IMR-90 (cell line): ENCODE measurements around the gene EPAS1. TPM values are rescaled to one million over a fixed set of nuclear protein-coding genes. Genes with fewer than 3 reads are reported as not detected.

ENCODE experiments used
- ATAC-seq: fragments of 200-7000 bp; cut with Tn5 transposase; 2 replicates; pipeline ENCODE4 v1.9.1; 2020; ENCODE audit warnings: low read depth, mild to moderate bottlenecking, moderate library complexity
- BruUV-seq: library from RNA; stranded (reverse); fragments of 400-500 nt; replicated peaks from 2 replicates; lab custom pipeline; 2021; lab: Mats Ljungman, UMichigan
- CTCF ChIA-PET: fragments of 300-600 bp; formaldehyde crosslinking; extraction: SDS; loops from one replicate; lab custom pipeline; 2021; ENCODE audit warnings: antibody characterized with exemption; lab: Yijun Ruan, JAX
- POLR2A ChIA-PET: fragments of 300-600 bp; sonication (Branson Sonifier 250); formaldehyde crosslinking; loops from one replicate; lab custom pipeline; 2022; ENCODE audit warnings: antibody characterized with exemption; ENCODE audit not compliant: unreplicated experiment; lab: Charles Lee
- DNase-seq: peaks from one replicate; pipeline ENCODE4 v3.0.0; 2013
- H2AFZ ChIP-seq: replicated peaks from 2 replicates; pipeline ENCODE3; 2013; ENCODE audit warnings: low read length, mild to moderate bottlenecking; ENCODE audit not compliant: poor library complexity
- H2AK5ac ChIP-seq: 2 replicates; pipeline ENCODE4 v1.6.1; 2013; ENCODE audit warnings: low read depth, low read length, inconsistent platforms
- H2AK9ac ChIP-seq: replicated peaks from 2 replicates; pipeline ENCODE3; 2013; ENCODE audit warnings: mild to moderate bottlenecking, low read depth, low read length, moderate library complexity; ENCODE audit not compliant: poor library complexity
- H2BK120ac ChIP-seq: 2 replicates; pipeline ENCODE4 v1.6.1; 2013; ENCODE audit warnings: low read depth, low read length, inconsistent platforms
- H2BK15ac ChIP-seq: 3 replicates; pipeline ENCODE4 v1.6.1; 2013; ENCODE audit warnings: low read depth, low read length, inconsistent platforms
- H2BK20ac ChIP-seq: 2 replicates; pipeline ENCODE4 v1.6.1; 2013; ENCODE audit warnings: low read depth, mild to moderate bottlenecking, inconsistent platforms, low read length, moderate library complexity
- H2BK5ac ChIP-seq: 2 replicates; pipeline ENCODE4 v1.6.1; 2013; ENCODE audit warnings: mild to moderate bottlenecking, low read depth, low read length, inconsistent platforms; ENCODE audit not compliant: poor library complexity, severe bottlenecking
- H3K14ac ChIP-seq: replicated peaks from 2 replicates; pipeline ENCODE4 v1.6.1; 2013; ENCODE audit warnings: low read depth, low read length, inconsistent platforms
- H3K18ac ChIP-seq: 2 replicates; pipeline ENCODE4 v1.6.1; 2013; ENCODE audit warnings: low read depth, low read length, control low read depth
- H3K23ac ChIP-seq: 2 replicates; pipeline ENCODE4 v1.6.1; 2013; ENCODE audit warnings: low read depth, low read length, inconsistent platforms
- H3K27ac ChIP-seq: 2 replicates; pipeline ENCODE4 v1.5.1; 2013; ENCODE audit warnings: mild to moderate bottlenecking, control low read depth, low read length; ENCODE audit not compliant: insufficient read depth
- H3K27me3 ChIP-seq: 2 replicates; pipeline ENCODE4 v1.6.1; 2013; ENCODE audit warnings: low read length; ENCODE audit not compliant: control insufficient read depth, insufficient read depth
- H3K36me3 ChIP-seq: 2 replicates; pipeline ENCODE4 v1.6.1; 2013; ENCODE audit warnings: low read length, mixed read lengths; ENCODE audit not compliant: control insufficient read depth, insufficient read depth
- H3K4ac ChIP-seq: 2 replicates; pipeline ENCODE4 v1.6.1; 2013; ENCODE audit warnings: low read depth, low read length, inconsistent platforms
- H3K4me1 ChIP-seq: 2 replicates; pipeline ENCODE4 v1.6.1; 2013; ENCODE audit warnings: low read length, mixed read lengths; ENCODE audit not compliant: control insufficient read depth, insufficient read depth
- H3K4me2 ChIP-seq: 2 replicates; pipeline ENCODE4 v1.6.1; 2013; ENCODE audit warnings: low read depth, mild to moderate bottlenecking, control low read depth, low read length, moderate library complexity
- H3K4me3 ChIP-seq: 2 replicates; pipeline ENCODE4 v1.5.1; 2013; ENCODE audit warnings: low read depth, mild to moderate bottlenecking, control low read depth, low read length, moderate library complexity; ENCODE audit not compliant: insufficient read depth
- H3K56ac ChIP-seq: 2 replicates; pipeline ENCODE4 v1.6.1; 2013; ENCODE audit warnings: low read length, inconsistent platforms; ENCODE audit not compliant: insufficient read depth; ENCODE audit errors: extremely low read depth
- H3K79me1 ChIP-seq, 2 experiments: 2 replicates each; pipeline ENCODE4 v1.6.1; 2013; ENCODE audit warnings: low read length in 2 of 2, inconsistent platforms in 1 of 2, low read depth in 1 of 2
- H3K9ac ChIP-seq: 2 replicates; pipeline ENCODE4 v1.6.1; 2013; ENCODE audit warnings: low read depth, low read length, control low read depth
- H3K9me1 ChIP-seq: 2 replicates; pipeline ENCODE4 v1.6.1; 2013; ENCODE audit warnings: low read length, inconsistent platforms; ENCODE audit not compliant: insufficient read depth
- H3K9me3 ChIP-seq: 2 replicates; pipeline ENCODE4 v1.6.1; 2013; ENCODE audit warnings: low read length; ENCODE audit not compliant: control insufficient read depth, insufficient read depth
- H4K20me1 ChIP-seq: 2 replicates; pipeline ENCODE4 v1.6.1; 2013; ENCODE audit warnings: low read length, inconsistent platforms; ENCODE audit not compliant: insufficient read depth
- H4K5ac ChIP-seq: 2 replicates; pipeline ENCODE4 v1.6.1; 2013; ENCODE audit warnings: mild to moderate bottlenecking, low read depth, low read length, control low read depth
- H4K8ac ChIP-seq, 2 experiments: 2 replicates each; pipeline ENCODE4 v1.6.1; 2013; ENCODE audit warnings: low read depth in 2 of 2, low read length in 2 of 2, control low read depth in 1 of 2, inconsistent platforms in 1 of 2
- H4K91ac ChIP-seq: 2 replicates; pipeline ENCODE4 v1.6.1; 2013; ENCODE audit warnings: low read depth, low read length, inconsistent platforms; ENCODE audit not compliant: insufficient read depth
- BHLHE40 ChIP-seq: fragments of 150-350 bp; IDR thresholded peaks from 2 replicates; pipeline ENCODE4 v1.6.1; 2016; ENCODE audit warnings: mild to moderate bottlenecking, low read depth, low read length
- CEBPB ChIP-seq: IDR thresholded peaks from 2 replicates; pipeline ENCODE4 v1.6.1; 2012; ENCODE audit warnings: low read depth, low read length, improper control_type of control experiment
- CHD1 ChIP-seq: IDR thresholded peaks from 2 replicates; pipeline ENCODE4 v1.6.1; 2012; ENCODE audit warnings: low read depth, low read length, improper control_type of control experiment
- FOS ChIP-seq: fragments of 150-350 bp; IDR thresholded peaks from 2 replicates; pipeline ENCODE4 v1.6.1; 2016; ENCODE audit warnings: low read depth, low read length
- MAFK ChIP-seq: IDR thresholded peaks from 2 replicates; pipeline ENCODE4 v1.6.1; 2012; ENCODE audit warnings: low read depth, low read length, improper control_type of control experiment
- MXI1 ChIP-seq: IDR thresholded peaks from 2 replicates; pipeline ENCODE4 v1.6.1; 2012; ENCODE audit warnings: low read depth, mild to moderate bottlenecking, low read length, moderate library complexity, borderline replicate concordance
- NFE2L2 ChIP-seq: fragments of 150-350 bp; IDR thresholded peaks from 2 replicates; pipeline ENCODE4 v1.6.1; 2016; ENCODE audit warnings: low read depth, mild to moderate bottlenecking, low read length
- POLR2A ChIP-seq: IDR thresholded peaks from 2 replicates; pipeline ENCODE4 v1.6.1; 2012; ENCODE audit warnings: mild to moderate bottlenecking, low read depth, low read length
- RCOR1 ChIP-seq: IDR thresholded peaks from 2 replicates; pipeline ENCODE4 v1.6.1; 2012; ENCODE audit warnings: mild to moderate bottlenecking, low read length, improper control_type of control experiment; ENCODE audit not compliant: insufficient replicate concordance
- RFX5 ChIP-seq: IDR thresholded peaks from 2 replicates; pipeline ENCODE4 v1.8.0; 2012; ENCODE audit warnings: low read depth, mild to moderate bottlenecking, low read length, moderate library complexity
- SMC3 ChIP-seq: fragments of 150-350 bp; IDR thresholded peaks from 2 replicates; pipeline ENCODE4 v1.6.1; 2016; ENCODE audit warnings: low read depth, mild to moderate bottlenecking, antibody characterized with exemption, low read length, moderate library complexity
- WGBS, 2 experiments: methylation state at CpG; one replicate each; pipeline versions ENCODE4 v1.1.5 to v1.1.7; 2013; ENCODE audit warnings: missing lambda C conversion rate in 2 of 2; ENCODE audit not compliant: insufficient read length in 1 of 2; ENCODE audit errors: extremely low coverage in 2 of 2; 5-methylcytosine and 5-hydroxymethylcytosine counted together
- dilution Hi-C: fragments of 300-500 bp; cut with HindIII; formaldehyde crosslinking; loops from one replicate; pipeline ENCODE4 v1.14.3; 2018; ENCODE audit warnings: low sequenced_read_pairs; ENCODE audit not compliant: unreplicated experiment
- in situ Hi-C: fragments of 300-500 bp; cut with MboI; formaldehyde crosslinking; loops from 3 replicates; pipeline ENCODE4 v1.14.3; 2019; ENCODE audit warnings: low sequenced_read_pairs, inconsistent platforms, mixed read lengths
- intact Hi-C: fragments of 100-400 bp; cut with micrococcal nuclease; formaldehyde crosslinking; loops from 2 replicates; pipeline ENCODE4 v1.10.0; 2022
- polyA plus RNA-seq, 3 experiments: library from polyadenylated mRNA; depleted of rRNA; stranded (reverse); fragments of >200 nt; gene quantifications; 2 replicates each; pipeline ENCODE4 v1.2.3, GENCODE V29; 2012; ENCODE audit warnings: low replicate concordance in 1 of 3
- total RNA-seq: library from RNA; depleted of rRNA; stranded (reverse); fragments of >200 nt; gene quantifications from 2 replicates; pipeline ENCODE4 v1.2.3, GENCODE V29; 2012
- TF ChIP-seq, protein P1 (sequence below): conservative IDR thresholded peaks from 2 replicates; pipeline ENCODE4 v1.5.1; 2012; ENCODE audit warnings: mild to moderate bottlenecking, low read depth, low read length, improper control_type of control experiment
- TF ChIP-seq, protein P2 (sequence below): fragments of 150-350 bp; IDR thresholded peaks from 2 replicates; pipeline ENCODE4 v1.6.1; 2017; ENCODE audit warnings: mild to moderate bottlenecking, antibody characterized with exemption, low read length, low read depth
- TF ChIP-seq, protein P3 (sequence below): fragments of 150-350 bp; IDR thresholded peaks from 2 replicates; pipeline ENCODE4 v1.6.1; 2016; ENCODE audit warnings: low read depth, mild to moderate bottlenecking, low read length, moderate library complexity, borderline replicate concordance

The EPAS1 gene
- total and polyA plus RNA-seq, 2 of the 4 experiments (the other 2 are of a cell fraction) = 40.7 to 120 TPM

DNA sequence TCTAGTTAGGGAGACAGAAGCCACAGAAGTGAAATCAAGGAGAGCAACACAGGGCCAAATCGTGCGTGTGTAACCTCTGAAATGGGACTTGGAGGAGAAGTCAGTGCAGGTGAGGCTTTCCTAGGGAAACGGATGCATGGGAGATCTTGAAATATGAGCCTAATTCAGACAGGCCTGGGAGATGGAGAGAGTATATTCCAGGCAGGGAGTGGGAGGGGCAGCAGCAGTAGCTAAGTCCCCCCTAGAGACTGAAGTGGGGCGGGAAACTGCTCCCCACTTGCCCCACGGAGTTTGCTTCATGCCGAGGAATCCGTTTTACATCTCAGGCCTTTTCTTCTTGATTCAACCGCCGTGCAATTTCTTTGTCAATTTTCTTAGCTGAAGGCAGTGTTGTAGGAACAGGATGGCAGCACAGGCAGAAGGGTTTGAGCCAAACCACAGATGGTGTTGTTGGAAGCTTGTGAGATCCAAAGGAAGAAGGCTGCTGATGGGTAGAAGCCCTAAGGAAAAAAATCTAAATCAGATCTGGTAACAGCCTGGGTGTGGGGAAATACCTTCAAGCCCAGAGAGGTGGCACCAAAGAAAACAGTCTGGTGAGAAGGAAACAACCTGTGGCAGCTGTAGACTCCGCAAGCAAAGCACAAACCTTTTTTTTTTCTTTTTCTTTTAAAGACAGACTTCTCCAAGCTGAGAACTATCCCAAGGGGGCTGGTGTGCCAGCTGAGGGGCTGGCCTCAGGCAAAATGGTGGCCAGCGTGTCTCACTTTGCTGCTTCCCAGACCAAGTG lies 40.2 kb downstream of the EPAS1 start:
- no peaks in the 10 kb centered on the region for H3K36me3 ChIP-seq
- H4K8ac ChIP-seq = peak overlapping the region; percentile 34 to 86; a peak in 2 of 4 replicates
- H3K4me1 ChIP-seq = peaks cover 55% of the 10 kb centered on the region
- peak overlapping the region; percentile 12; the same call in 1 of the 2 replicates for H3K4ac ChIP-seq
- H3K79me1 ChIP-seq = peaks cover 42 to 92% of the 10 kb centered on the region in 2 experiments
- ChIA-PET CTCF (interaction anchor here (1.4 kb wide), 1 partner anchor 29 kb away, joined by 3 read pairs; no protein-coding TSS in a partner anchor), POLR2A (no interaction called here)
- H3K18ac ChIP-seq = peak overlapping the region; percentile 21; the same call in 1 of the 2 replicates
- peak overlapping the region; percentile 85; the same call in 1 of the 2 replicates for H2BK120ac ChIP-seq
- 0 out of 2 replicates have a peak overlapping the region, but pooled peaks have one; percentile 34 for H3K9ac ChIP-seq
- H2BK20ac ChIP-seq = no peak overlapping the region
- dilution Hi-C loops (no loop called here), in situ Hi-C loops (no loop called here), intact Hi-C loops (no loop called here)
- H2BK5ac ChIP-seq = no peak overlapping the region
- H4K5ac ChIP-seq = no peak overlapping the region
- H2BK15ac ChIP-seq = 0 out of 3 replicates have a peak overlapping the region, but pooled peaks have one; percentile 78
- DNase-seq = no peak
- H3K27ac ChIP-seq = peak overlapping the region; percentile 87; the same call in 1 of the 2 replicates
- TF ChIP-seq NFE2L2 = no peak
- no peak for TF ChIP-seq MXI1
- no peak for TF ChIP-seq MAFK
- TF ChIP-seq FOS = no peak
- TF ChIP-seq BHLHE40 = no peak
- TF ChIP-seq, protein P1, sequence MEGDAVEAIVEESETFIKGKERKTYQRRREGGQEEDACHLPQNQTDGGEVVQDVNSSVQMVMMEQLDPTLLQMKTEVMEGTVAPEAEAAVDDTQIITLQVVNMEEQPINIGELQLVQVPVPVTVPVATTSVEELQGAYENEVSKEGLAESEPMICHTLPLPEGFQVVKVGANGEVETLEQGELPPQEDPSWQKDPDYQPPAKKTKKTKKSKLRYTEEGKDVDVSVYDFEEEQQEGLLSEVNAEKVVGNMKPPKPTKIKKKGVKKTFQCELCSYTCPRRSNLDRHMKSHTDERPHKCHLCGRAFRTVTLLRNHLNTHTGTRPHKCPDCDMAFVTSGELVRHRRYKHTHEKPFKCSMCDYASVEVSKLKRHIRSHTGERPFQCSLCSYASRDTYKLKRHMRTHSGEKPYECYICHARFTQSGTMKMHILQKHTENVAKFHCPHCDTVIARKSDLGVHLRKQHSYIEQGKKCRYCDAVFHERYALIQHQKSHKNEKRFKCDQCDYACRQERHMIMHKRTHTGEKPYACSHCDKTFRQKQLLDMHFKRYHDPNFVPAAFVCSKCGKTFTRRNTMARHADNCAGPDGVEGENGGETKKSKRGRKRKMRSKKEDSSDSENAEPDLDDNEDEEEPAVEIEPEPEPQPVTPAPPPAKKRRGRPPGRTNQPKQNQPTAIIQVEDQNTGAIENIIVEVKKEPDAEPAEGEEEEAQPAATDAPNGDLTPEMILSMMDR = no peak
- TF ChIP-seq, protein P2, sequence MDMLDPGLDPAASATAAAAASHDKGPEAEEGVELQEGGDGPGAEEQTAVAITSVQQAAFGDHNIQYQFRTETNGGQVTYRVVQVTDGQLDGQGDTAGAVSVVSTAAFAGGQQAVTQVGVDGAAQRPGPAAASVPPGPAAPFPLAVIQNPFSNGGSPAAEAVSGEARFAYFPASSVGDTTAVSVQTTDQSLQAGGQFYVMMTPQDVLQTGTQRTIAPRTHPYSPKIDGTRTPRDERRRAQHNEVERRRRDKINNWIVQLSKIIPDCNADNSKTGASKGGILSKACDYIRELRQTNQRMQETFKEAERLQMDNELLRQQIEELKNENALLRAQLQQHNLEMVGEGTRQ = no peak
- no peak for TF ChIP-seq RCOR1
- TF ChIP-seq SMC3 = no peak
- no peak for TF ChIP-seq RFX5
- TF ChIP-seq, protein P3, sequence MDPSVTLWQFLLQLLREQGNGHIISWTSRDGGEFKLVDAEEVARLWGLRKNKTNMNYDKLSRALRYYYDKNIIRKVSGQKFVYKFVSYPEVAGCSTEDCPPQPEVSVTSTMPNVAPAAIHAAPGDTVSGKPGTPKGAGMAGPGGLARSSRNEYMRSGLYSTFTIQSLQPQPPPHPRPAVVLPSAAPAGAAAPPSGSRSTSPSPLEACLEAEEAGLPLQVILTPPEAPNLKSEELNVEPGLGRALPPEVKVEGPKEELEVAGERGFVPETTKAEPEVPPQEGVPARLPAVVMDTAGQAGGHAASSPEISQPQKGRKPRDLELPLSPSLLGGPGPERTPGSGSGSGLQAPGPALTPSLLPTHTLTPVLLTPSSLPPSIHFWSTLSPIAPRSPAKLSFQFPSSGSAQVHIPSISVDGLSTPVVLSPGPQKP = no peak
- no peak for TF ChIP-seq POLR2A
- TF ChIP-seq CHD1 = no peak
- TF ChIP-seq CEBPB = no peak
- H4K20me1 ChIP-seq = peaks cover 91% of the 10 kb centered on the region
- no TSS peak for BruUV-seq
- H3K23ac ChIP-seq = peak overlapping the region; percentile 94; the same call in 1 of the 2 replicates
- ATAC-seq = no peak
- H3K56ac ChIP-seq = no peak overlapping the region
- peak overlapping the region; percentile 38 for H4K91ac ChIP-seq
- H2AK5ac ChIP-seq = no peak overlapping the region
- H3K27me3 ChIP-seq = no peaks in the 10 kb centered on the region
- H2AFZ ChIP-seq = no peak overlapping the region
- no peak overlapping the region for H2AK9ac ChIP-seq
- no peaks in the 10 kb centered on the region for H3K9me3 ChIP-seq
- no peak overlapping the region for H3K4me2 ChIP-seq
- H3K4me3 ChIP-seq = no peak overlapping the region
- WGBS, 2 experiments = 88% methylated on average over 4 of the region's 11 CpGs; no CpG with 5 or more reads in 1 of the 2 experiments
- H3K9me1 ChIP-seq = peaks cover 56% of the 10 kb centered on the region
- peak overlapping the region; percentile 51 for H3K14ac ChIP-seq
